Tibial nerve (tissue), 4 donors: ENCODE measurements around the gene RPP38. TPM values are rescaled to one million over a fixed set of nuclear protein-coding genes. Genes with fewer than 3 reads are reported as not detected.

ENCODE experiments used
- DNase-seq, 2 donors: peaks; one replicate each; pipeline ENCODE4 v3.0.0-alpha.2; 2019; ENCODE audit warnings: low spot score in 2 of 2
- H3K27ac ChIP-seq, 4 donors: fragments of 200-600 bp; sonication (generic) in 3 of 4; one replicate each; pipeline ENCODE4 v1.5.1; 2017 to 2019; ENCODE audit warnings: mild to moderate bottlenecking in 1 of 4
- H3K27me3 ChIP-seq, 2 donors: fragments of 200-600 bp; sonication (generic) in 1 of 2; one replicate each; pipeline versions ENCODE4 v1.5.1 to v1.6.0; 2017 to 2019
- H3K36me3 ChIP-seq, 3 donors: fragments of 200-600 bp; sonication (generic); one replicate each; pipeline ENCODE4 v1.5.1; 2018 to 2019
- H3K4me1 ChIP-seq, 4 donors: fragments of 200-600 bp; sonication (generic) in 3 of 4; one replicate each; pipeline ENCODE4 v1.5.1; 2017 to 2019
- H3K4me3 ChIP-seq, 4 donors: fragments of 200-600 bp; sonication (generic) in 3 of 4; one replicate each; pipeline ENCODE4 v1.5.1; 2017 to 2019; ENCODE audit warnings: mild to moderate bottlenecking in 1 of 4, moderate library complexity in 1 of 4
- H3K9me3 ChIP-seq, 4 donors: fragments of 200-600 bp; sonication (generic) in 3 of 4; one replicate each; pipeline ENCODE4 v1.5.1; 2017 to 2019
- CTCF ChIP-seq, 5 experiments: fragments of 200-600 bp in 3 of 5; fragments of 450-650 bp in 2 of 5; sonication (generic) in 3 of 5; IDR thresholded peaks; one replicate each; pipeline ENCODE4 v1.5.1; 2016 to 2019; ENCODE audit warnings: antibody characterized with exemption in 5 of 5, mild to moderate bottlenecking in 3 of 5, moderate library complexity in 2 of 5
- EP300 ChIP-seq, 2 donors: sonication (generic); formaldehyde crosslinking; IDR thresholded peaks; one replicate each; pipeline ENCODE4 v1.6.1; 2017; ENCODE audit warnings: antibody characterized with exemption in 2 of 2, mild to moderate bottlenecking in 1 of 2
- POLR2A ChIP-seq, 2 donors: fragments of 450-650 bp; IDR thresholded peaks; one replicate each; pipeline ENCODE4 v1.6.1; 2017; ENCODE audit warnings: antibody characterized with exemption in 2 of 2, mild to moderate bottlenecking in 2 of 2, moderate library complexity in 2 of 2
- WGBS, 2 donors: methylation state at CpG; one replicate each; pipeline ENCODE4 v1.1.5; 2018; 5-methylcytosine and 5-hydroxymethylcytosine counted together
- total RNA-seq, 4 donors: library from RNA; depleted of rRNA; stranded (reverse); fragments of >200 nt; gene quantifications; one replicate each; pipeline ENCODE4 v1.1.0, GENCODE V29; 2016

RPP38 gene
- total RNA-seq, 4 donors from 2014 or later, result 10.5 to 19.2 (median 16.5) TPM

- Histone ChIP-seq H3K4me3 (no peak overlapping the region), H3K36me3 (no peaks in the 10 kb centered on the region), H3K4me1 (peaks cover 0 to 11% (median 0%) of the 10 kb centered on the region in 4 donors), H3K27ac (no peak overlapping the region), H3K27me3 (no peaks in the 10 kb centered on the region), H3K9me3 (no peaks in the 10 kb centered on the region)
- 74 to 83% methylated on average over 7 of the region's 7 CpGs for WGBS, 2 donors
- DNase-seq, result no peak
- no peak for TF ChIP-seq POLR2A (IDR thresholded peaks at IDR 0.05)
- TF ChIP-seq EP300 (IDR thresholded peaks at IDR 0.05), result no peak
- TF ChIP-seq CTCF (IDR thresholded peaks at IDR 0.05), result no peak
Measured at GRCh38 chr10:15146366-15146765, 49.2 kb downstream of the RPP38 start.

DNA sequence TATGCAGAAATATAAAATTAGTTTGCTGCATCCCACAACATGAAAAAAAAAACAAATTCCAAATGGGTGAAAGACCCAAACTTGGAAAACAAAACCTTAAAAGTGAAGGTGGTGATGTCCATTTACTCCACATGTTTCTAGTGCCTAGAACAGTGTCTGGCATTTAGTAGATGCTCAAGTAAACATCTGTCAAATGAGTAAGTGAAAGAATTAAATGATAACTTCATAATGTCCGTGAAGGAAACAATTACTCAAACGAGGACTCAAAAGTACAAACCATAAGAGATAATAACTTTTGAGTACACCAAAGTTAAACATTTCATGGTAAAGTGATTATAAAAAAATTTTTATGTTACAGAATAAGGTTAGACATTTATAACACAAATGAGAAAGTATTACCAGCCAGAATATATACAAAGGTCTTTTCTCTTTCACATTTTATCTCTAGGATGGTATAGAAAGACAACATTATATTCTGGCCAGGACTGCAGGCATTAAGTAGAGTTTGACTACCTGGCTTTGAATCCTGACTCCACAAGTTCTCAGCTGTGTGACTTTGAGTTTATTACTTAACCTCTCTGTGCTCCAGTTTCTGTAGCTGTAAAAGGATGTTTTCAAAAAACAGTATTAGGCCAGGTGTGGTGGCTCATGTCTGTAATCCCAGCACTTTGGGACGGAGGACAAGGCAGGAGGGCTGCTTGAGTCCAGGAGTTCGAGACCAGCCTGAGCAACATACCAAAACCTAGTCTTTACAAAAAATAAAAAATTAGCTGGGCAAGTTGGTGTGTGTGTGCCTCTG lies 50.6 kb downstream of the RPP38 start:
- Histone ChIP-seq H3K9me3 (no peaks in the 10 kb centered on the region), H3K4me3 (no peak overlapping the region)
- WGBS, 2 donors, result 83 to 90% methylated on average over 4 of the region's 4 CpGs

GRCh38 chr10:15149042-15149771 lies 52.1 kb downstream of the RPP38 start:
- H3K36me3 ChIP-seq, result no peaks in the 10 kb centered on the region
- no peak for DNase-seq
- H3K4me3 ChIP-seq, result no peak overlapping the region
- H3K27ac ChIP-seq, result no peak overlapping the region
- TF ChIP-seq POLR2A (IDR thresholded peaks at IDR 0.05) (no peak), CTCF (IDR thresholded peaks at IDR 0.05) (no peak), EP300 (IDR thresholded peaks at IDR 0.05) (no peak)
- 79 to 88% methylated on average over 10 of the region's 10 CpGs for WGBS, 2 donors
- H3K27me3 ChIP-seq, result no peaks in the 10 kb centered on the region
- H3K9me3 ChIP-seq, result no peaks in the 10 kb centered on the region
- peaks cover 0 to 4% (median 0%) of the 10 kb centered on the region in 4 donors for H3K4me1 ChIP-seq

More for the DNA sequence above, 50.6 kb downstream of the RPP38 start:
- no peak for DNase-seq
- H3K27ac ChIP-seq, result no peak overlapping the region
- peaks cover 0 to 3% (median 0%) of the 10 kb centered on the region in 4 donors for H3K4me1 ChIP-seq
- no peaks in the 10 kb centered on the region for H3K27me3 ChIP-seq
- no peaks in the 10 kb centered on the region for H3K36me3 ChIP-seq
- no peak for TF ChIP-seq EP300 (IDR thresholded peaks at IDR 0.05)
- no peak for TF ChIP-seq CTCF (IDR thresholded peaks at IDR 0.05)
- no peak for TF ChIP-seq POLR2A (IDR thresholded peaks at IDR 0.05)

GRCh38 chr10:15150563-15150962 lies 53.4 kb downstream of the RPP38 start:
- no peak for TF ChIP-seq CTCF (IDR thresholded peaks at IDR 0.05)
- no peak for TF ChIP-seq EP300 (IDR thresholded peaks at IDR 0.05)
- TF ChIP-seq POLR2A (IDR thresholded peaks at IDR 0.05), result no peak
- Histone ChIP-seq H3K27me3 (no peaks in the 10 kb centered on the region), H3K9me3 (no peaks in the 10 kb centered on the region), H3K36me3 (no peaks in the 10 kb centered on the region), H3K27ac (no peak overlapping the region), H3K4me1 (peaks cover 0 to 4% (median 0%) of the 10 kb centered on the region in 4 donors), H3K4me3 (no peak overlapping the region)
- WGBS, 2 donors, result 97% methylated on average over 7 of the region's 7 CpGs
- no peak for DNase-seq

DNA sequence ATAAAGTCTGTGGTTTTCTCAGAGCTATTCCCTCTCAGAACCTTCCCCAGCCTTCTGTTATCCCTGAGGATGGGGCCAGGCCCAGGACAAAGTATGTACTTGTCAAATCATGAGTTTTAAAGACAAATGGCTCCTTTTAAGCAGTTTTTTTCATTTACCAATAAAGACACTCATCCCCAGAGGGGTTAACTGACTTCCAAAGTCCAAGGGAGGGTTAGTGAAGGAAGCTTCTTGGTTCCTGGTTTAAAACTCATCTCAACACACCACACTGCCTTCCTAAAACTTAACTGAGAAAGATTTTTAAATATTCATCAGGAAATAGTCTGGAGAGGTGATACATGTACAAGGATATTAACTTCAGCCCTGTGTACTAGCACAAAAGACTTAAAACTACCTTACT lies 55.4 kb downstream of the RPP38 start:
- TF ChIP-seq EP300 (IDR thresholded peaks at IDR 0.05) (no peak), POLR2A (IDR thresholded peaks at IDR 0.05) (no peak), CTCF (IDR thresholded peaks at IDR 0.05) (no peak)
- Histone ChIP-seq H3K4me1 (peaks cover 0 to 4% (median 0%) of the 10 kb centered on the region in 4 donors), H3K27ac (no peak overlapping the region), H3K36me3 (no peaks in the 10 kb centered on the region), H3K27me3 (no peaks in the 10 kb centered on the region), H3K9me3 (no peaks in the 10 kb centered on the region), H3K4me3 (no peak overlapping the region)
- DNase-seq, result no peak
